Measurements from ENCODE around the gene TDRD12.
"Not testable (repeated sequence)": the region's sequence is repeated elsewhere in the genome, so short reads cannot be mapped to it uniquely, and the experiment has no call there.

Gene TDRD12

DNA sequence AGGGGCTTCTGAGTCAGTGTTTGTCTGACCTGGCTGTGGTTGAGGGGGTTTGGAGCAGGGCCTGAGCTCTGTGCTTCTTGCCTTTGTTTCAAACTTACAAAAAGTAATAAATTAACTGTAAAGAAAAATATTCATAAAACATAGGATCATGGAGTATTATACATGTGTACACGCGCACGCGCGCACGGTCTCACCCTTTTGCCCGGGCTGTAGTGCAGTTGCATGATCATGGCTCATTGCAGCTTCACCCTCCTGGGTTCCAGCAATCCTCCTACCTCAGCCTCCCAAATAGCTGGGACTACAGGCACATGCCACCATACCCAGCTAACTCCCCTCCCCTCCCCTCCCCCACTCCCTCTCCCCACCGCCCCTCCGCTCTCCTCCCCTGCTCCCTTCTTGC, 23.5 kb downstream of the TDRD12 start:
- peaks cover 5% of the 10 kb centered on the region for H3K4me1 ChIP-seq (ENCODE audit: control insufficient read depth, insufficient read depth, low read length)
- H3K9me3 ChIP-seq (ENCODE audit: control insufficient read depth, insufficient read depth, low read depth, low read length), result no peaks in the 10 kb centered on the region
- H3K36me3 ChIP-seq (ENCODE audit: control insufficient read depth in 2 of 2, insufficient read depth in 1 of 2, low read length in 2 of 2), result no peaks in the 10 kb centered on the region
- H3K4me3 ChIP-seq (ENCODE audit: low read depth, low read length), result no peak overlapping the region
- CTCF ChIA-PET, result interaction anchor here (0.7 kb wide), 1 partner anchor 64 kb away, joined by 3 read pairs; no protein-coding TSS in a partner anchor
- POLR2A ChIA-PET, result interaction anchor here (1.2 to 1.4 kb wide), 2 partner anchors 49 to 52 kb away, joined by 3 read pairs; partner anchors contain the start of gene NUDT19
- TF ChIP-seq ZBTB48 (tag by site-specific recombination; IDR thresholded peaks at IDR 0.05) (no peak), GFI1B (tag by site-specific recombination; IDR thresholded peaks at IDR 0.05) (no peak), ZNF792 (tag by site-specific recombination; IDR thresholded peaks at IDR 0.05) (no peak), KLF16 (tag by site-specific recombination; IDR thresholded peaks at IDR 0.05) (no peak), PRDM6 (tag by site-specific recombination; IDR thresholded peaks at IDR 0.05) (no peak), ZNF433 (tag by site-specific recombination; IDR thresholded peaks at IDR 0.05; ENCODE audit: low read depth) (no peak), ZNF561 (tag by site-specific recombination; IDR thresholded peaks at IDR 0.05; ENCODE audit: borderline replicate concordance) (no peak), ZNF830 (tag by site-specific recombination; IDR thresholded peaks at IDR 0.05; ENCODE audit: low read depth) (no peak), ZNF157 (tag by site-specific recombination; IDR thresholded peaks at IDR 0.05) (no peak)
- H3K27ac ChIP-seq (ENCODE audit: extremely low read depth, low read depth, low read length), result no peak overlapping the region

DNA sequence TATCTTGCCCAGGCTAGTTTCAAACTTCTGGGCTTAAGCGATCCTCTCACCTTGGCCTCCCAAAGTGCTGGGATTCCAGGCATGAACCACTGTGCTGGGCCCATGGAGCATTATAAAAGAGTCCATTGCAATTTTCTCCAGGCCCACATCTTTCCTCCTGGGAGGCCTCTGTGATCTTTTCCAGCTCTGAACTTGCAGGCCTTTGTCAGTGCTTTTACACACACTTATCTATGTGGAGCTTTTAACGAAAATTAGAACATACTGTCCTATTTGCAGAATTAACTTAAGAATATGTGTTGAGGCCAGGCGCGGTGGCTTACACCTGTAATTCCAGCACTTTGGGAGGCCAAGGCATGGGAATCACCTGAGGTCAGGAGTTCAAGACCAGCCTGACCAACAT, 23.9 kb downstream of the TDRD12 start:
- Histone ChIP-seq H3K9me3 (ENCODE audit: control insufficient read depth, insufficient read depth, low read depth, low read length) (no peaks in the 10 kb centered on the region), H3K4me3 (ENCODE audit: low read depth, low read length) (no peak overlapping the region), H3K27ac (ENCODE audit: extremely low read depth, low read depth, low read length) (no peak overlapping the region), H3K4me1 (ENCODE audit: control insufficient read depth, insufficient read depth, low read length) (peaks cover 6% of the 10 kb centered on the region), H3K36me3 (ENCODE audit: control insufficient read depth in 2 of 2, insufficient read depth in 1 of 2, low read length in 2 of 2) (no peaks in the 10 kb centered on the region)
- no peak for TF ChIP-seq ZNF324 (tag by site-specific recombination; IDR thresholded peaks at IDR 0.05)
- 0 out of 2 replicates have a peak, but pooled peaks have one; percentile 52 for TF ChIP-seq ZNF239 (tag by site-specific recombination; IDR thresholded peaks at IDR 0.05)
- CTCF ChIA-PET, result interaction anchor here (0.7 kb wide), 1 partner anchor 64 kb away, joined by 3 read pairs; no protein-coding TSS in a partner anchor
- POLR2A ChIA-PET, result interaction anchor here (1.2 to 1.4 kb wide), 2 partner anchors 50 to 52 kb away, joined by 3 read pairs; partner anchors contain the start of gene NUDT19

DNA sequence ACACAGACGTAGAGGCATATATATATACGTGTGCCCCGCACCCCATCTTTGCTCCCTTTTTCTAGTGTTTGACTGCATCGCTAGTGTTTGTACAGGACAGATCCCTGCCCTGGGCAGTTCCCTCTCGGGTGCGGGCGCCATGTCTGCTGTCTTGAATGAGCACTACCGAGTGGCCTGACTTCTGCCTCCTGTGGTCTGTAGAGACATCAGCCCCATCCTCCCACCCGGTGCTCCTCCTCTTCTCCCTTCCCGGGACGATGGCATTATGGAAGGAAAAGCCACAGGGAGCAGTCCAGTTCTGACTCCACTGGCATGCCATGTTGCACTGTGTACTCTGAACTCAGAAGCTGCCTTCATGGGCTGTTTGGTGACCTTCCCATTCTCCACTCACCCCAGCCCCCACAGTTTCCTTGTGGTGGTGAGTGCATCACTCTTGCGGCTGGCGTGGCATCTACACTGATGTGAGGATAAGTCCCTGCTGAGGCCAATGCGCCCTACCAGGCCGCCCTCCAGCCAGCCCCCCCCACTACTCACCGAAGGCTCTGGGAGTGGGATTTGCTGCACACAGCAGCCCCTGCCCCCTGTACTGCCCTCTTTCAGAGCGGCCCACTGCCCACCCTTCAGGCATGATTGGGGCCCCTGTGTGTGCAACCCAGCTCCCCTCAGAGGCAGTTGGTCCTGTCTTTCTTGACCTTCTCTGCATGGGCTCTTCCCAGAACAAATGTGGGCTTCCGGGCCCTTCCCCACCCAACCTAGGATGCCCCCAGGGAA, 25.2 kb downstream of the TDRD12 start:
- TF ChIP-seq GLIS2 (tag by site-specific recombination; IDR thresholded peaks at IDR 0.05), result 0 out of 2 replicates have a peak, but pooled peaks have one; percentile 26
- TF ChIP-seq ZNF610 (tag by site-specific recombination; IDR thresholded peaks at IDR 0.05; ENCODE audit: borderline replicate concordance), result no peak
- no peak for TF ChIP-seq GLIS1 (tag by site-specific recombination; IDR thresholded peaks at IDR 0.05)
- no peak for TF ChIP-seq ZFHX2 (tag by site-specific recombination; conservative IDR thresholded peaks at IDR 0.05)
- peaks cover 12% of the 10 kb centered on the region for H3K4me1 ChIP-seq (ENCODE audit: control insufficient read depth, insufficient read depth, low read length)
- no peak overlapping the region for H3K27ac ChIP-seq (ENCODE audit: extremely low read depth, low read depth, low read length)
- no peak overlapping the region for H3K4me3 ChIP-seq (ENCODE audit: low read depth, low read length)
- H3K36me3 ChIP-seq (ENCODE audit: control insufficient read depth in 2 of 2, insufficient read depth in 1 of 2, low read length in 2 of 2), result no peaks in the 10 kb centered on the region
- CTCF ChIA-PET, result interaction anchor here (0.6 to 1.1 kb wide), 4 partner anchors 42 to 439 kb away, joined by 3 to 4 read pairs (median 3); no protein-coding TSS in a partner anchor
- H3K9me3 ChIP-seq (ENCODE audit: control insufficient read depth, insufficient read depth, low read depth, low read length), result no peaks in the 10 kb centered on the region
- POLR2A ChIA-PET, result interaction anchor here (1.0 kb wide), 1 partner anchor 53 kb away, joined by 3 read pairs; the partner anchor contains the start of gene NUDT19

GRCh38 chr19:32745594-32746251, 26.2 kb downstream of the TDRD12 start:
- H3K4me1 ChIP-seq (ENCODE audit: control insufficient read depth, insufficient read depth, low read length), result peaks cover 12% of the 10 kb centered on the region
- H3K9me3 ChIP-seq (ENCODE audit: control insufficient read depth, insufficient read depth, low read depth, low read length); H3K27ac ChIP-seq (ENCODE audit: extremely low read depth, low read depth, low read length); H3K36me3 ChIP-seq (ENCODE audit: control insufficient read depth in 2 of 2, insufficient read depth in 1 of 2, low read length in 2 of 2); H3K4me3 ChIP-seq (ENCODE audit: low read depth, low read length): not testable (repeated sequence)
- POLR2A ChIA-PET, result interaction anchor here (1.0 kb wide), 1 partner anchor 54 kb away, joined by 3 read pairs; the partner anchor contains the start of gene NUDT19
- CTCF ChIA-PET, result interaction anchor here (0.6 to 1.1 kb wide), 4 partner anchors 17 to 438 kb away, joined by 3 to 4 read pairs (median 3); no protein-coding TSS in a partner anchor
- peak; percentile 62 for TF ChIP-seq ZNF596 (tag by site-specific recombination; IDR thresholded peaks at IDR 0.05)
- TF ChIP-seq, protein P1, sequence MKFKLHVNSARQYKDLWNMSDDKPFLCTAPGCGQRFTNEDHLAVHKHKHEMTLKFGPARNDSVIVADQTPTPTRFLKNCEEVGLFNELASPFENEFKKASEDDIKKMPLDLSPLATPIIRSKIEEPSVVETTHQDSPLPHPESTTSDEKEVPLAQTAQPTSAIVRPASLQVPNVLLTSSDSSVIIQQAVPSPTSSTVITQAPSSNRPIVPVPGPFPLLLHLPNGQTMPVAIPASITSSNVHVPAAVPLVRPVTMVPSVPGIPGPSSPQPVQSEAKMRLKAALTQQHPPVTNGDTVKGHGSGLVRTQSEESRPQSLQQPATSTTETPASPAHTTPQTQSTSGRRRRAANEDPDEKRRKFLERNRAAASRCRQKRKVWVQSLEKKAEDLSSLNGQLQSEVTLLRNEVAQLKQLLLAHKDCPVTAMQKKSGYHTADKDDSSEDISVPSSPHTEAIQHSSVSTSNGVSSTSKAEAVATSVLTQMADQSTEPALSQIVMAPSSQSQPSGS (tag by site-specific recombination; IDR thresholded peaks at IDR 0.05; ENCODE audit: low read depth), result 0 out of 2 replicates have a peak, but pooled peaks have one; percentile 20
- TF ChIP-seq ZNF398 (tag by site-specific recombination; IDR thresholded peaks at IDR 0.05), result peak; percentile 92
- peak; percentile 31; the same call in 1 of the 2 replicates for TF ChIP-seq ZNF266 (tag by site-specific recombination; IDR thresholded peaks at IDR 0.05; ENCODE audit: low read depth)
